GM18526 (cell line): ENCODE results near the gene TRIM67.

Source experiments
- POLR2A ChIP-seq: IDR thresholded peaks from 3 replicates; pipeline ENCODE4 v1.6.1; 2011; ENCODE audit not compliant: insufficient read length; ENCODE audit errors: extremely low read depth

Gene TRIM67

DNA sequence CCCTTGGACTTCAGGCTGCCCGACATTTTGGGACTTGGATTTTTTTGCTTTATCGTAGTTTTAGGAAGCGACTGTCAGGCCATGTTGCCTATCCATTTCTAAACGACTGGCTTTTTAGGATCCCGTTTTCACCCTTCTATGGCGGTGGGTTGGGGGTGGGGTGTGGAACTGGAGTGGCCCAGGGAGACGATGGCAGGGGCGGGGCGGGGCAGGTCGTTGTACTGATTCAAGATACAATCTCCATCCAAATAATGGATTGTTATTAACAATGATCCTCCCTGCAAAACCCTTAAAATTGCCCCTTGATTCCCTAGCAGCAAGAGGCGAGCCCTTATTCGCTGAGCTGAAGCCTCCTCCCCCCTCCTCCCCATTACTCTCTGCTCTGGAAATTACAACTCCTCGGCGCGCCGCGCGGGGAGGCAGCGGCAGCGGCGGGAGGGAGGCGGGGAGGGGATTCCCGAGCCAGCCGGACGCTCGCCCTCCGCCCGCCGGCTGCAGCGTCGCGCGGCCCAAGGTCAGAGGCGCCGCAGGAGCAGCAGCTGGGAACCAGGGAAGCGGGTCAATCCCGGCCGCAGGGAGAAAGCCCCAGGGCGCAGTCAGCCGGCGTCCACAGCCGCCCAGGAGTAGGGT is at the start of gene TRIM67:
TSS of gene TRIM67 (plus strand) at position 392 of the 630 bp plus-strand sequence. CDS start 912 bp downstream, outside the sequence.
- TF ChIP-seq POLR2A: no peak

DNA sequence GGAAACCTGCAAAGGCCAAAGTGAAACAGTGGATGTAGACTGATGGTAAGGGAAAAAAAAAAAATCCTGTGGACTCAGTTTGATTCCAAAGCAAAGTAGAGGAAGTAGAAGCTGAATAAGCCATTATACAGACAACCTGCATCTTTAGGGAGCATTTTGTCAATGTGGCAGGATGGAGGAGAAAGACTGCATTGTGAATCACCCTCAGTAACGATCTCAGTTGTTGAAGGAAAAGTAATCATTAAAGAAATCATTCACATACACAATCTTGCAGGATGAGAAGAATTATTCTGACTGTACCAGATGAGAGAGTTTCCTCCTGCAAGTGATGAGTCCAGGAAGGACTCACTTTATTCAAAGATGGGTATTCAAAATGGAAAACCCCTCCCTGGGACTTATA is 45.1 kb upstream of the TRIM67 start:
- no peak for TF ChIP-seq POLR2A

DNA sequence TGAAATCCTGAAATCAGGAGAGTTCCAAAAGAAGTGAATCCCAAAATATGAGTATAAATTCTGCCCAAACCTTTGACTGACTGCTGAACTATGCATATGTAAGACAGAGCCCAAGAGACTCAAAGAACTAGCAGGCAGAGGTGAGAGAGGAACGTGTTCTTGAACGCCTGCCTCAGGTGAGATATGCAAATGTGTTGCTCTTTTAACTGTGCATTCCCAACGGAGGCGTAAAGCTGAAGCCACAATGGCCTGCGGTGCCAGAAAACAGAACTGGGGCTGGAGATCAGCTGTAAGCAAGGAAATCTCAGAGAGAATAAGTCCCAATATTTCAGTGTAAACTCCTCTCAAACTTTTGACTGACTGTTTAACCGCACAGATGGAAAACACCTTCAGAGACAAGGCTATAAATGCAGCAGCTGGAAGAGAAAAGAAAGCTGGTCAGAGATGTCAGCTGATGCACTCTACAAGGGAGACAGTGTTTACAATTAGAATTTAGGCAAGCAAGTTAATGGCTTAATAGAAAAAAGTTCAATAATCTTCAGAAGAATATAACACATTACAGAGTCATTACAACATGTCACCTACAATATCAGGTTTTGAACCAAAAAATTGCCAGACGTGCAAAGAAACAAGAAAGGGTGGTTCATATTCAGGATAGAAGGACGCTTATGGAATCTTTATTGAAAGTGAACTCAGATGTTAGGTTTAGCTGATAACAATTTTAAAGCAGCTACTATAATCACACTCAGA is 43.0 kb upstream of the TRIM67 start:
- no peak for TF ChIP-seq POLR2A

GRCh38 chr1:231121533-231121932 is 40.3 kb upstream of the TRIM67 start:
- no peak for TF ChIP-seq POLR2A

GRCh38 chr1:231122143-231122542 is 39.7 kb upstream of the TRIM67 start:
- no peak for TF ChIP-seq POLR2A

DNA sequence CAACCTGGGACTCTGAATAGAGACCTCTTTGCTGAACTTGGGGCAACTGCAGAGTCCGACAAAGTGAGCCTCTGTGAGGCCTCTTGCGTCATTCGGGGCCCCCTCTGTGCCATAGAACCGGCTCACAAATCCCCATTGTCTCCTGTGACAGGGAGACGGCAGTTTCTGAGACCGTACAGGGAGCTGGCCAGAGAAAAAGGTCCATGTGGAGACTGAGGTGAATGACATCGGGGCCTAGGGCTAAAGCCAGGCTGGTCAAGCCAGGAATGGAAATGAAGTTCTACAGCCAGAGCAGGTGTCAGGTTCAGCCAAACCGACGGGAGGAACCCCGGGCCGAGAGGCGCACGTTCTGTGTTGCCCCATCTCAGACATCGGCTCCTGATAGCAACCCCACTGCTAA is 37.1 kb upstream of the TRIM67 start:
- TF ChIP-seq POLR2A: no peak

- no peak for TF ChIP-seq POLR2A
Observed at GRCh38 chr1:231125972-231126580, 35.8 kb upstream of the TRIM67 start.

- no peak for TF ChIP-seq POLR2A
Observed at GRCh38 chr1:231130544-231130943, 31.3 kb upstream of the TRIM67 start.

- no peak for TF ChIP-seq POLR2A
Observed at GRCh38 chr1:231134624-231135023, 27.2 kb upstream of the TRIM67 start.

- no peak for TF ChIP-seq POLR2A
Observed at GRCh38 chr1:231138236-231138635, 23.6 kb upstream of the TRIM67 start.

- TF ChIP-seq POLR2A: no peak
Observed at GRCh38 chr1:231139125-231139649, 22.7 kb upstream of the TRIM67 start.

DNA sequence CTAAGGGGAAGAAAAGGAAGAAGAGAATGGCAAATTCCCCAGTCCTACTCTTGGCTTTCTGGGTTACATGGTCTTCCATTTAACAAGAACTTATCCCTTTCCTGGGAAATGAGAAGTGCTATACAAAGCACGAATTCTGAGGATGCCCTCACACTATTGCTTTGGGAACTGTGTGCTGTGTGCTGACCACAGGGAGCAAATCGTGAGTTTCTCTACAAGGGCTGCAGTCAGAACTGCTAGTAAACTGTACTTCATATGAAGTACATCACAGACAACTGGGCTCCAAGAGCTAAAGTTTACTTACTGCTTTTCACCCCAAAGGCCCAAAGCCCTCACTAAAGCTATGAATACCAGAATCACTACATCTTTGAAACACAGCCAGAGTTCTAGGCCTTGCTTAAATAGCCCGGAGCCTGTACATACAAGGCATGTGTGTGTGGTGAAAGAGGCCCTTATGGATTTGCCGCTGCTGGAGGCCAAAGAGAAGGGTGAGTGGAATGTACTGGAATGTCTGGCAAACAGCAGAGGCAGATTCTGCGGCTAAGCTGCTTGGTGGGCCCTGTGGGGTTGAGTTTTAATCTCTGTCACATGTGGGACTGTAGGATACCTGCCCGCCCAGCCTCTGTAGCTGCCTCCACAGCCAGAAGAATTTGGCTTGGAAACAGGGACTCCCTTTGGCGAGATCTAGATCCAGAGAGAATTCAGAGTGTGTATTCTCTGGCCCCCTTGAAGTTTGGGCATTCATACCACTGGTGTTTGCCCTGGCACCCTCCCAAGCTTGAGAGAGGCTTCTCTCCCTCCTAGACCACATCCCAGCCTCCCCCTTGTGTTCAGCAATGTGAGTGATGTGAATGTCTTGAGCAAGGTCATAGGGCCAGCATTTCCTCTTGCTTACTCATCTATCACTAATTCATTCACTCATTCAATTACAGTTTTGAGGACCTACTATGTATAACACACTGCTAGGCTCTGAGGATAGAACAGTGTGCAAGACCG is 21.9 kb upstream of the TRIM67 start:
- TF ChIP-seq POLR2A: no peak

DNA sequence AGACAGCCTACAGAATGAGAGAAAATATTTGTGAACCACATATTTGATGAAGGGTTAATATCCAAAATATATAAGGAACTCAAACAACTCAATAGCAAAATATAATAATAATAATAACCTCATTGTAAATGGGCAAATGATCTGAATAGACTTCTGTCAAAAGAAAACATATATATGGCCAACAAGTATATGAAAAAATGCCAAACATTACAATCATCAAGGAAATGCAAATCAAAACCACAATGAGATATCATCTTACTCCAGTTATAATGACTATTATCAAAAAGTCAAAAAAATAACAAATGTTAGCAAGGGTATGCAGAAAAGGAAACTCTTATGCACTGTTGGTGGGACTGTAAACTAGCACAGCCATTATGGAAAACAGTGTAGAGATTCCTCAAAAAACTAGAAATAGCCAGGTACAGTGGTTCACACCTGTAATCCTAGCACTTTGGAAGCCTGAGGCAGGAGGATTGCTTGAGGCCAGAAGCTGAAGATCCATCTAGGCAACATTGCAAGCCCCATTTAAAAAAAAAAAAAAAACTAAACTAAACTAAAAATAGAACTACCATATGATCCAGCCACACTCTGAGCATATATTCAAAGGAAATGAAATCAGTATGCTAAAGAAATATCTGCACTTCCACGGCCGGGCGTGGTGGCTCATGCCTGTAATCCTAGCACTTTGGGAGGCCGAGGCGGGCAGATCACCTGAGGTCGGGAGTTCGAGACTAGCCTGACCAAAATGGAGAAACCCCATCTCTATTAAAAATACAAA is 17.3 kb upstream of the TRIM67 start:
- TF ChIP-seq POLR2A: no peak

GRCh38 chr1:231147896-231148295 is 14.0 kb upstream of the TRIM67 start:
- no peak for TF ChIP-seq POLR2A
